ENCODE results near the gene APBA2.
"Not testable (repeated sequence)": the region's sequence is repeated elsewhere in the genome, so short reads cannot be mapped to it uniquely, and the experiment has no call there.

APBA2 gene

DNA sequence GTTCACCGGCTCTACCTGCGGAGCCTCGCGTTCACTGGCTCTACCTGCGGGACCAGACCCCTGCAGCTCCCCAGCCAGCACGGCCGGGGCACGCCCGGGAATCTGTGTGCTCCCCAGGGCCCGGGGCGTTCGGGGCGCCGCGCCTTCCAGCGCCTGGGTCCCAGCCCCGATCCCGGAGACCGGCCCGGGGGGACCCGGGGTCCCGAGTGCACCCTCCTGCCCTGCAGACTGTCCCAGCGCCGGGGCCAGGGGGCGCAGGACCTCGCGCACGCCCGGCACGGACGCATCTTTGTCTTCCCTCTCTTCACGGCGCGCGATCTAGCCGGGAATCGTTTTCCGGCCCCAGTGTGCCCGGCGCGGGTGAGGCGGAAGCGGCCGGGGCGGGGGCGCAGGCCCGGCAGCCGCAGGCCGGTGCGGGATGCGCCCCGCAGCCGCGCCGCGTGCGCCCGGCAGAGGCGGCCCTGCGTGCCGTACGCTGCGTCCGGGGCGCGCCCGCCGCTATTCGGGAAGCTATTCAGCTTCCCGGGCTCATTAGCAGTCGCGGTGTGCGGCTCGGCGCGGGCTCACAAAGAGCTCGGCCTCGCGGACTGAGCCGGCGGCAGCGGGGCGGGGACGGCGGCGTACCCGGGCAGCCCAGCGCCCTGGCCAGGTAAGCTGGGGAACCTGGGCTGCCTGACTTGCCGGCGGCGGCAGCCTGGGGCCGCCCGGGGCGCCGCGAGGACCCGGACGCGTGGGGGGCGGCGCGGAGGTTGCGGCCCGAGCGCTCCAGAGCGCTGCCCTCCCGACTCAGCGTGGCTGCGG is at the start of gene APBA2:
APBA2 (plus strand) TSS at position 345 of the 801 bp plus-strand sequence. CDS start 167,911 bp downstream, outside the sequence.
- DNase-seq (ENCODE audit: low spot score), result no peak
- TF ChIP-seq, protein P1, sequence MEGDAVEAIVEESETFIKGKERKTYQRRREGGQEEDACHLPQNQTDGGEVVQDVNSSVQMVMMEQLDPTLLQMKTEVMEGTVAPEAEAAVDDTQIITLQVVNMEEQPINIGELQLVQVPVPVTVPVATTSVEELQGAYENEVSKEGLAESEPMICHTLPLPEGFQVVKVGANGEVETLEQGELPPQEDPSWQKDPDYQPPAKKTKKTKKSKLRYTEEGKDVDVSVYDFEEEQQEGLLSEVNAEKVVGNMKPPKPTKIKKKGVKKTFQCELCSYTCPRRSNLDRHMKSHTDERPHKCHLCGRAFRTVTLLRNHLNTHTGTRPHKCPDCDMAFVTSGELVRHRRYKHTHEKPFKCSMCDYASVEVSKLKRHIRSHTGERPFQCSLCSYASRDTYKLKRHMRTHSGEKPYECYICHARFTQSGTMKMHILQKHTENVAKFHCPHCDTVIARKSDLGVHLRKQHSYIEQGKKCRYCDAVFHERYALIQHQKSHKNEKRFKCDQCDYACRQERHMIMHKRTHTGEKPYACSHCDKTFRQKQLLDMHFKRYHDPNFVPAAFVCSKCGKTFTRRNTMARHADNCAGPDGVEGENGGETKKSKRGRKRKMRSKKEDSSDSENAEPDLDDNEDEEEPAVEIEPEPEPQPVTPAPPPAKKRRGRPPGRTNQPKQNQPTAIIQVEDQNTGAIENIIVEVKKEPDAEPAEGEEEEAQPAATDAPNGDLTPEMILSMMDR (IDR thresholded peaks at IDR 0.05; ENCODE audit: extremely low read depth, insufficient read depth, missing control alignments), result no peak
- in situ Hi-C loops (cut with MboI; ENCODE audit: low pct_unique_long_range_greater_than_20kb, low sequenced_read_pairs, unreplicated experiment), result no loop called here

DNA sequence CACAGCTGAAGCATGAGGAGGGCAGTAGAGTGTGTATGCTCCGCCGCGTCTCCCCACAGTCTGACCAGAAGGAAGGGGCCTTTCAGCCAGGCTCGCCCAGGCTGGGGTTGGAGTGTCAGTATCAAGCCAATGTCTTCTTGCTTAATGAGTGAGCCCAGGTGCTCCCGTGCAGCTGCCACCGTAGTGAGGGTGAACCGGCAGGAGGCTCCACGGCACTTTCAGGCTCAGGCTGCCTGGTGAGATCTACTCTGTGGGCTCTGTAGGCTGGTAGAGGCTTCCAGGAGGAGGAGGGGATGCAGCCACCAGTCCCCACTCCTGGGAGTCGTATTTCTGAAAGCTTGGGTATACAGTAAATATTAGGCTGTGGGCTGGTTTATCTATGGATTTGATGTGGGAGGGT is 45.5 kb upstream of the APBA2 start:
- DNase-seq (ENCODE audit: low spot score); in situ Hi-C loops (cut with MboI; ENCODE audit: low pct_unique_long_range_greater_than_20kb, low sequenced_read_pairs, unreplicated experiment): not testable (repeated sequence)

DNA sequence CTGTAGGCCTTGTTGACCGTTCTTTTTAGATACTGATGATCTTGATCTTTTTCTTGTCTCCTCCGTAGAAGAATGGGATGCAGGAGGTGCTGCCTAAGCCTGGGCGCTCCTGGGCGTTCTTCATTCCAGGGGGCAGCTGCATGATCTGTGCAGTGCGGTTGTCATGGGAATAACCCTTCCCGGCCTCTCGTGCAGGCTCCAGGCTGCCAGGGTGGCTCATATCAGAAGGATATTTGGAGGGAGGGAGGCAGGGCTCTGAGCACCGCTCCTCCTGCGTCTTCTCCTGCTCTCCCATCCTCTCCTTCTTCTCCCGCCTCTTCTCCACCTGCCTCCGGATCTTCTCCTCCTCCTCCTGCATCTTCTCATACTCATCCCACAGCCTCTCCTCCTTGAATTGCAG is 43.6 kb upstream of the APBA2 start:
- in situ Hi-C loops (cut with MboI; ENCODE audit: low pct_unique_long_range_greater_than_20kb, low sequenced_read_pairs, unreplicated experiment); DNase-seq (ENCODE audit: low spot score): not testable (repeated sequence)

DNA sequence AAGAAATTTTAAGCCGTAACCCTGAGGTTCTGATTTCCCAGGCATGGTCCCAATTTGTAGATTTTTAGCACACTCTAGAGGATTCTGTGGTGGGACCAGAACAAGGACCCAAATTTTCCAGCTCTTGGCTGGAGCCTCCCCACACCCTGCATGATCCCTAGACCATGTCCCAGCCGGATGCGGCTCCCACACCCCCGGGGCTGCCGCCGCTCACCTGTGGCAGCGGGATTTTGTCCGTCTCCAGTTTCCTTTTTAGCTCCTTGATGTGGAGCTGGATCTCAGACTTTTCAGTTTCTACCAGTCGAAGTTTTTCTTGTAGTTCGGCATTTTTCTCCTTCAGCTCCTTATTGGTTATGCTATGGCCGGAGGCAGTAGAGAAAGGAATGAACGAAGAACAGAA is 42.3 kb upstream of the APBA2 start:
- DNase-seq (ENCODE audit: low spot score); in situ Hi-C loops (cut with MboI; ENCODE audit: low pct_unique_long_range_greater_than_20kb, low sequenced_read_pairs, unreplicated experiment): not testable (repeated sequence)

DNA sequence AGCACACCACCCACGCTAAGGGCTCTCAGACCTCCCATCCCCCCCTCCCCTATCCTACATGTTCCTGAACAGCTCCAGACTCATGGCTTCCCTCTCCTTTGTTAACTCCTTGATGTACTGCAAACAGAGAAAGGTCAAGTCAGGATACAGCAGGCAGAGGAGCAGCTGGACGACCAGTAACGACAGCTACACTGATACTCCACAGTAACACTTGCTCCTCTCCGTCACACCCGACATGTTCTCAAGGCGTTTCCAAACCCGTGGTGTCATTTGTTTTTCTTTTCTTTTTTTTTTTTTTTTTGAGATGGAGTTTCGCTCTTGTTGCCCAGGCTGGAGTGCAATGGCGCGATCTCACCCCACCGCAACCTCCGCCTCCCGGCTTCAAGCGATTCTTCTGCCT is 41.6 kb upstream of the APBA2 start:
- in situ Hi-C loops (cut with MboI; ENCODE audit: low pct_unique_long_range_greater_than_20kb, low sequenced_read_pairs, unreplicated experiment); DNase-seq (ENCODE audit: low spot score): not testable (repeated sequence)

DNA sequence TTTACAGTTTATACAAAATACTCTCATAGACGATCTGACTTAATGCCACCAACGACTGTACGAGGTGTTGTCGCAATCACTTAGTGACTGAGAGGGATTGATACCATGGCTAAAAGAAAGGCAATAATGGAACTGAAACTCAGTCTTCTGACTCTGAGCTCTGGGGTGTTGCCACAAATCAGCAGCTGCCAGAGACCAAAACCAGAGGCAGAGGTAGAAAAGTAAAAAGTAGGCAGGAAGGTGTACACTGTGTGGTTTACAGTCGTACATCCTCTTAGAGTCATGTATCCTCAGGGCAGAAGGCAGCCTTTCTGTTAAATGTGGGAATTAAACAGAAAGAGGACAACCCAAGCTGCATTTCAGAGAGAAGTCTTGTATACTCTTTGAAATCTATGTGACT is 38.5 kb upstream of the APBA2 start:
- DNase-seq (ENCODE audit: low spot score); in situ Hi-C loops (cut with MboI; ENCODE audit: low pct_unique_long_range_greater_than_20kb, low sequenced_read_pairs, unreplicated experiment): not testable (repeated sequence)

DNA sequence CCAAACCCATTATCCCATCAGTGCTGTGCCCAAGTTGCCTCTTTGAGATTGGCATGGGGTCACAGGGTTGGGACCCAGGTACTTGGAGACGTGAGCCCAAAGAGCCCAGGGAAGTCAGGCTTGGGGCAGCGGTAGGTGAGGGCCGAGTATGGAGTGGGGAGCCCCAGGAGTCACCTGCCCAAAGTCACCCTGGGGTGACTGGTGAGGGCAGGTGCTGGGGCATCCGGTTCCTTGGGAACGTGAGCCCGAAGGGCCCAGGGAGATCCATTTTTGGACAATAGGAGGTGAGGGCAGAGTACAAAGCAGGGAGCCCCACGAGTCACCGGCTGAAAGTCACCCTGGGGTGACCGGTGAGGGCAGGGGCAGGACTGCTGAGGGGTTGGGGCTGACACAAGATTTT is 37.8 kb upstream of the APBA2 start:
- DNase-seq (ENCODE audit: low spot score); in situ Hi-C loops (cut with MboI; ENCODE audit: low pct_unique_long_range_greater_than_20kb, low sequenced_read_pairs, unreplicated experiment): not testable (repeated sequence)

DNA sequence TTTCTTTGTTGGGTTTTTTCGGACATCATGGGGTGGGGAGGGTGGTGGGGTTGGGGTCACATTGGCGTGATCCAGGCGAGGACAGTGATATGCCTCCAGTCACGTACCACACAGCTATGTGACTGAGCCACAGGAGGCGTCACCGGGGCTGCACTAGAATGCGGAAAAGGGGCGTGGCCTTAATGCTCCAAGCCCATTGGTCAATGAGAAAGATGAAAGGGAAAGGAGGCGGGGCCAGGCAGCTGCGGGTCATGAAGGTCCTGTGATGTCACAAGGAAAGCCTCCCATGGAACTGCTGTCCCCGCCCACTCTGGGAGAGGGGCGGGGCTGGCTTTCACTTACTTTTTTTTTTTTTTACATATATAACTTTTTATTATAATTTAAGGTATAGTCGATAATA is 37.3 kb upstream of the APBA2 start, which contains the start of gene GOLGA6L7:
GOLGA6L7 (minus strand) TSS at position 124 of the 400 bp plus-strand sequence; CDS start at position 29, 95 bp downstream.
- in situ Hi-C loops (cut with MboI; ENCODE audit: low pct_unique_long_range_greater_than_20kb, low sequenced_read_pairs, unreplicated experiment); DNase-seq (ENCODE audit: low spot score): not testable (repeated sequence)

DNA sequence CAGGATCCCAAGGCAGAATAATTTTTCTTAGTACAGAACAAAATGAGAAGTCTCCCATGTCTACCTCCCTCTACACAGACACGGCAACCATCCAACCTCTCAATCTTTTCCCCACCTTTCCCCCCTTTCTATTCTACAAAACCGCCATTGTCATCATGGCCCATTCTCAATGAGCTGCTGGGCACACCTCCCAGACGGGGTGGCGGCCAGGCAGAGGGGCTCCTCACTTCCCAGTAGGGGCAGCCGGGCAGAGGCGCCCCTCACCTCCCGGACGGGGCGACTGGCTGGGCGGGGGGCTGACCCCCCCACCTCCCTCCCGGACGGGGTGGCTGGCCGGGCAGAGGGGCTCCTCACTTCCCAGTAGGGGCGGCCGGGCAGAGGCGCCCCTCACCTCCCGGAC is 36.5 kb upstream of the APBA2 start:
- DNase-seq (ENCODE audit: low spot score); in situ Hi-C loops (cut with MboI; ENCODE audit: low pct_unique_long_range_greater_than_20kb, low sequenced_read_pairs, unreplicated experiment): not testable (repeated sequence)

DNA sequence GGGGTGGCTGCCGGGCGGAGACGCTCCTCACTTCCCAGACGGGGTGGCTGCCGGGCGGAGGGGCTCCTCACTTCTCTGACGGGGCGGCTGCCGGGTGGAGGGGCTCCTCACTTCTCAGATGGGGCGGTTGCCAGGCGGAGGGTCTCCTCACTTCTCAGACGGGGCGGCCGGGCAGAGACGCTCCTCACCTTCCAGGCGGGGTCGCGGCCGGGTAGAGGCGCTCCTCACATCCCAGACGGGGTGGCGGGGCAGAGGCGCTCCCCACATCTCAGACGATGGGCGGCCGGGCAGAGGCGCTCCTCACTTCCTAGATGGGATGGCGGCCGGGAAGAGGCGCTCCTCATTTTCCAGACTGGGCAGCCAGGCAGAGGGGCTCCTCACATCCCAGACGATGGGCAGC is 36.0 kb upstream of the APBA2 start:
- DNase-seq (ENCODE audit: low spot score); in situ Hi-C loops (cut with MboI; ENCODE audit: low pct_unique_long_range_greater_than_20kb, low sequenced_read_pairs, unreplicated experiment): not testable (repeated sequence)

DNA sequence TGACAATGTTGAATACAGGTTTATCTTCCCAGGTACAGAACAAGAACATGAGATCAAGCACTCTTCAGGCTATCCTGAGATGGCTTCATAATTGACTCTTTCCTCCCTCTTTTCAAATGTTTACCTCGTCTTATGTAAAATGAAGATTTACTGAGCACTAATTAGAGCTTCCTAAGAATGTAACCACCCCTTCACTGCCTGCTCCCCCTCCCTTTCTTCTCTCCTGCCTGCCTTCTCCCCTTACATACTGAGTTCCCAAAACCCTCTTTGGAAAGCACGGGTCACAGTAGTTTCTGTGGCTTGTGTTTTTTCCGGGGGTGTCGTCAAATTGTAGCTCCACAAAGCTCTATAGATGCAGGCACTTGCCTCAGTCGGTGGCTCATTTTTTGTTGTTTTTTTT is 32.1 kb upstream of the APBA2 start:
- in situ Hi-C loops (cut with MboI; ENCODE audit: low pct_unique_long_range_greater_than_20kb, low sequenced_read_pairs, unreplicated experiment); DNase-seq (ENCODE audit: low spot score): not testable (repeated sequence)

DNA sequence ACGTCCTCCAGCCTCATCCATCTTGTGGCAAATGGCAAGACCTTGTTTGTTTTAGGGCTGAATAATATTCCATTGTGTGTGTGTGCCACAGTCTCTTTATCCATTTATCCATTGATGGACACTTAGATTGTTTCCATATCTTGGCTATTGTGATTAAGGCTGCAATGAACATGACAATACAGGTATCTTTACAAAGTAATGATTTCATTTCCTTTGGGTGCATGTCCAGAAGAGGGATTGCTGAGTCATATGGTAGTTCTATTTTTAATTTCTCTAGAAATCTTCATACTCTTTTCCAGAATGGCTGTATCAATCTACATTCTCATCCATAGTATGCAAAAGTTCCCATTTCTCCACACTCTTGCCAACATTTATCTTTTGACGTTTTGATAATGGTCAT is 31.2 kb upstream of the APBA2 start:
- in situ Hi-C loops (cut with MboI; ENCODE audit: low pct_unique_long_range_greater_than_20kb, low sequenced_read_pairs, unreplicated experiment), result not testable (repeated sequence)

DNA sequence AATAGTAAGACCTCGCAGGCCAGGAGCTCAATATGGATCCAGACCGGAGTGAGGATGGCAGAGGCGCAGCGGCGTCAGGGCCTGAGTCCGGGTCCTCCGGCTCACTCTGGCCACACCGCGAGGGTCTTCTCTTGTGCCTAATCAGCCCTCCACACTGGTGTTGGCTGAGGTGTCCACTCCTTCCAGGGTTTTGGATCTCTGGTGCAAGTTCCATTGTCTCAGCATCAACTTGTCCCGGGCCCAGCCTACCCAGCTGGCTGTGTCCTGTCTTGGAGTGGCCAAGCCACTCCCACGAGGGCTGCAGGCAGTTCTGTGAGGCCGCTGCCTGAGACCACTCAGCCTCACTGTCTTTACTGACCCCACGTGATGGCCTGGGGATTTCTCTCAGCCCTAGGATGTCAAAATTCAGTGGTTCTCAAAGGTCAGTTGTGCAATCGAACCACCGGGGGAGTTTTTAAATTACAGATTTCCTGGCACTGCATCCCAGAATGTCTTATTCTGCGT is 24.7 kb upstream of the APBA2 start:
- in situ Hi-C loops (cut with MboI; ENCODE audit: low pct_unique_long_range_greater_than_20kb, low sequenced_read_pairs, unreplicated experiment), result no loop called here
- TF ChIP-seq, protein P1 (IDR thresholded peaks at IDR 0.05; ENCODE audit: extremely low read depth, insufficient read depth, missing control alignments), result no peak
- no peak for DNase-seq (ENCODE audit: low spot score)

More for the DNA sequence above, 31.2 kb upstream of the APBA2 start:
- not testable (repeated sequence) for DNase-seq (ENCODE audit: low spot score)

DNA sequence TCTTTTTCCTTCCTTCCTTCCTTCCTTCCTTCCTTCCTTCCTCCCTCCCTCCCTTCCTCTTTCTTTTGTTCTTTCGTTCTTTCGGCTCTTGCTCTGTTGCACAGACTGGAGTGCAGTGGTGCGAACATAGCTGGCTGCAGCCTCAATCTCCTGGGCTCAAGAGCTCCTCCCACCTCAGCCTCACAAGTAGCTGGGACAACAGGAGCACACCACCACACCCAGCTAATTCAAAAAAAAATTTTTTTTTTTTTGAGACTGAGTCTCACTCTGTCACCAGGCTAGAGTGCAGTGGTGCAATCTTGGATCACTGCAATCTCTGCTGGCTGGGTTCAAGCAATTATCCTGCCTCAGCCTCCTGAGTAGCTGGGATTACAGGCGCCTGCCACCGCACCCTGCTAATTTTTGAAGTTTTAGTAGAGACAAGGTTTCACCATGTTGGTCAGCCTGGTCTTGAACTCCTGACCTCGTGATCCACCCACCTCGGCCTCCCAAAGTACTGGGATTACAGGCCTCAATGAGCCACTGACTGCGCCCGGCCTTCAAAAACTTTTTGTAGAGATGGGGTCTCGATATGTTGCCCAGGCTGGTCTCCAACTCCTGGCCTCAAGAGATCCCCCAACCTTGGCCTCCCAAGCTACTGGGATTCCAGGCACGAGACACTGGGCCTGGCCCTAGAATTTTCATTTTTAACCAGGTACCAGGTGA is 24.0 kb upstream of the APBA2 start:
- DNase-seq (ENCODE audit: low spot score); in situ Hi-C loops (cut with MboI; ENCODE audit: low pct_unique_long_range_greater_than_20kb, low sequenced_read_pairs, unreplicated experiment): not testable (repeated sequence)

All from GM13977 (cell line).